OCI-LY7 (cell line): ENCODE measurements around the gene MIER2. TPM values are rescaled to one million over a fixed set of nuclear protein-coding genes. Genes with fewer than 3 reads are reported as not detected.

ENCODE experiments used
- BruUV-seq: library from RNA; stranded (reverse); fragments of 400-500 nt; replicated peaks from 2 replicates; lab custom pipeline; 2021; lab: Mats Ljungman, UMichigan
- CTCF ChIA-PET: fragments of 300-600 bp; sonication (Branson Sonifier 250); formaldehyde crosslinking; loops from one replicate; lab custom pipeline; 2022; ENCODE audit warnings: antibody characterized with exemption; ENCODE audit not compliant: unreplicated experiment; lab: Charles Lee
- POLR2A ChIA-PET: fragments of 300-600 bp; sonication (Branson Sonifier 250); formaldehyde crosslinking; loops from one replicate; lab custom pipeline; 2022; ENCODE audit warnings: antibody characterized with exemption; lab: Charles Lee
- DNase-seq: peaks from one replicate; pipeline ENCODE4 v3.0.0-alpha.2; 2015; ENCODE audit warnings: low spot score
- H2AFZ ChIP-seq: fragments of 200-600 bp; sonication (generic), shearing (Covaris generic); 2 replicates; pipeline ENCODE4 v1.6.1; 2014; ENCODE audit warnings: mild to moderate bottlenecking, antibody characterized with exemption, low read length, moderate library complexity
- H3K27ac ChIP-seq: fragments of 200-600 bp; sonication (generic); 2 replicates; pipeline ENCODE4 v1.5.1; 2014; ENCODE audit warnings: mixed run types, low read depth, mild to moderate bottlenecking, moderate library complexity, low read length, inconsistent platforms; ENCODE audit not compliant: poor library complexity, severe bottlenecking
- H3K36me3 ChIP-seq: fragments of 200-600 bp; sonication (generic); 2 replicates; pipeline ENCODE4 v1.6.1; 2014; ENCODE audit warnings: mild to moderate bottlenecking, antibody characterized with exemption, low read length, moderate library complexity, mixed read lengths; ENCODE audit not compliant: insufficient read depth
- H3K4me1 ChIP-seq: fragments of 200-600 bp; sonication (generic); 2 replicates; pipeline ENCODE4 v1.5.1; 2014; ENCODE audit warnings: mild to moderate bottlenecking, low read length; ENCODE audit not compliant: insufficient read depth, poor library complexity, severe bottlenecking
- H3K4me2 ChIP-seq: fragments of 200-600 bp; sonication (generic); 2 replicates; pipeline ENCODE4 v1.6.1; 2014; ENCODE audit warnings: mild to moderate bottlenecking, low read length
- H3K4me3 ChIP-seq: fragments of 200-600 bp; sonication (generic); 2 replicates; pipeline ENCODE4 v1.5.1; 2014; ENCODE audit warnings: mild to moderate bottlenecking, low read depth, low read length; ENCODE audit not compliant: poor library complexity, severe bottlenecking
- H3K79me2 ChIP-seq: fragments of 200-600 bp; sonication (generic); 2 replicates; pipeline ENCODE4 v1.6.1; 2016; ENCODE audit warnings: low read depth, mild to moderate bottlenecking, low read length, moderate library complexity, mixed read lengths; ENCODE audit not compliant: insufficient read depth
- H3K9me2 ChIP-seq: fragments of 200-600 bp; sonication (generic); 2 replicates; pipeline ENCODE4 v1.6.1; 2016; ENCODE audit warnings: mild to moderate bottlenecking, low read length, mixed read lengths; ENCODE audit not compliant: insufficient read depth
- H3K9me3 ChIP-seq: fragments of 200-600 bp; sonication (generic); 2 replicates; pipeline ENCODE4 v1.6.1; 2014; ENCODE audit warnings: mild to moderate bottlenecking, mixed run types, low read length, mixed read lengths
- H4K20me1 ChIP-seq: fragments of 200-600 bp; sonication (generic); 2 replicates; pipeline ENCODE4 v1.6.1; 2014; ENCODE audit warnings: mild to moderate bottlenecking, antibody characterized with exemption, low read length, moderate library complexity, mixed read lengths; ENCODE audit not compliant: insufficient read depth
- EZH2phosphoT487 ChIP-seq: fragments of 200-600 bp; sonication (generic); IDR thresholded peaks from 2 replicates; pipeline ENCODE4 v1.6.1; 2018; ENCODE audit warnings: low read depth, borderline replicate concordance, mild to moderate bottlenecking, mixed run types, antibody characterized with exemption, low read length, moderate library complexity, mixed read lengths
- intact Hi-C: fragments of 100-400 bp; cut with micrococcal nuclease; formaldehyde crosslinking; loops from one replicate; pipeline ENCODE4 v1.10.0; 2022; ENCODE audit not compliant: unreplicated experiment
- total RNA-seq, 2 experiments: library from RNA; depleted of rRNA in 1 of 2; stranded (reverse); fragments of >200 nt in 1 of 2; shearing (Covaris generic) in 1 of 2; gene quantifications; 2 replicates each; pipeline ENCODE4 v1.2.3, GENCODE V29; 2014 to 2022
- TF ChIP-seq, protein P1 (sequence below): fragments of 200-600 bp; sonication (generic); conservative IDR thresholded peaks from 2 replicates; pipeline ENCODE4 v1.5.1; 2014; ENCODE audit warnings: mild to moderate bottlenecking, antibody characterized with exemption, low read length, moderate library complexity, mixed read lengths

MIER2 gene
- total RNA-seq, 2 experiments from 2014 or later, result 29.1 to 30.2 TPM

GRCh38 chr19:335486-336066, 9.0 kb downstream of the MIER2 start:
- TF ChIP-seq, protein P1, sequence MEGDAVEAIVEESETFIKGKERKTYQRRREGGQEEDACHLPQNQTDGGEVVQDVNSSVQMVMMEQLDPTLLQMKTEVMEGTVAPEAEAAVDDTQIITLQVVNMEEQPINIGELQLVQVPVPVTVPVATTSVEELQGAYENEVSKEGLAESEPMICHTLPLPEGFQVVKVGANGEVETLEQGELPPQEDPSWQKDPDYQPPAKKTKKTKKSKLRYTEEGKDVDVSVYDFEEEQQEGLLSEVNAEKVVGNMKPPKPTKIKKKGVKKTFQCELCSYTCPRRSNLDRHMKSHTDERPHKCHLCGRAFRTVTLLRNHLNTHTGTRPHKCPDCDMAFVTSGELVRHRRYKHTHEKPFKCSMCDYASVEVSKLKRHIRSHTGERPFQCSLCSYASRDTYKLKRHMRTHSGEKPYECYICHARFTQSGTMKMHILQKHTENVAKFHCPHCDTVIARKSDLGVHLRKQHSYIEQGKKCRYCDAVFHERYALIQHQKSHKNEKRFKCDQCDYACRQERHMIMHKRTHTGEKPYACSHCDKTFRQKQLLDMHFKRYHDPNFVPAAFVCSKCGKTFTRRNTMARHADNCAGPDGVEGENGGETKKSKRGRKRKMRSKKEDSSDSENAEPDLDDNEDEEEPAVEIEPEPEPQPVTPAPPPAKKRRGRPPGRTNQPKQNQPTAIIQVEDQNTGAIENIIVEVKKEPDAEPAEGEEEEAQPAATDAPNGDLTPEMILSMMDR, result no peak
- TF ChIP-seq EZH2phosphoT487, result no peak
- intact Hi-C loops, result no loop called here
- Histone ChIP-seq H3K9me3 (peaks cover 17% of the 10 kb centered on the region), H4K20me1 (no peaks in the 10 kb centered on the region), H3K4me2 (no peak overlapping the region), H3K27ac (no peak overlapping the region), H3K4me1 (no peaks in the 10 kb centered on the region), H3K36me3 (peaks cover 75% of the 10 kb centered on the region), H2AFZ (no peak overlapping the region), H3K9me2 (no peaks in the 10 kb centered on the region), H3K4me3 (no peak overlapping the region), H3K79me2 (peaks cover 42% of the 10 kb centered on the region)
- ChIA-PET CTCF (no interaction called here), POLR2A (no interaction called here)
- no peak for DNase-seq
- no TSS peak for BruUV-seq

- peaks cover 75% of the 10 kb centered on the region for H3K36me3 ChIP-seq
Measured at GRCh38 chr19:335072-335471, 9.5 kb downstream of the MIER2 start.

More at GRCh38 chr19:335072-335471, 9.5 kb downstream of the MIER2 start:
- DNase-seq, result no peak
- H2AFZ ChIP-seq, result no peak overlapping the region
- peaks cover 19% of the 10 kb centered on the region for H3K9me3 ChIP-seq
- no TSS peak for BruUV-seq
- ChIA-PET POLR2A (no interaction called here), CTCF (no interaction called here)
- H4K20me1 ChIP-seq, result no peaks in the 10 kb centered on the region
- TF ChIP-seq EZH2phosphoT487, result no peak
- TF ChIP-seq, protein P1, result no peak
- H3K4me2 ChIP-seq, result no peak overlapping the region
- H3K4me1 ChIP-seq, result no peaks in the 10 kb centered on the region
- no peak overlapping the region for H3K27ac ChIP-seq
- no peak overlapping the region for H3K4me3 ChIP-seq
- intact Hi-C loops, result no loop called here
- H3K9me2 ChIP-seq, result no peaks in the 10 kb centered on the region
- H3K79me2 ChIP-seq, result peaks cover 37% of the 10 kb centered on the region
